Measurements from ENCODE around the gene IVNS1ABP. TPM values are rescaled to one million over a fixed set of nuclear protein-coding genes. Genes with fewer than 3 reads are reported as not detected.
"Not testable (repeated sequence)": the region's sequence is repeated elsewhere in the genome, so short reads cannot be mapped to it uniquely, and the experiment has no call there.

Gene IVNS1ABP
- total RNA-seq, 1 donor from 2014 or later, result 201 TPM

DNA sequence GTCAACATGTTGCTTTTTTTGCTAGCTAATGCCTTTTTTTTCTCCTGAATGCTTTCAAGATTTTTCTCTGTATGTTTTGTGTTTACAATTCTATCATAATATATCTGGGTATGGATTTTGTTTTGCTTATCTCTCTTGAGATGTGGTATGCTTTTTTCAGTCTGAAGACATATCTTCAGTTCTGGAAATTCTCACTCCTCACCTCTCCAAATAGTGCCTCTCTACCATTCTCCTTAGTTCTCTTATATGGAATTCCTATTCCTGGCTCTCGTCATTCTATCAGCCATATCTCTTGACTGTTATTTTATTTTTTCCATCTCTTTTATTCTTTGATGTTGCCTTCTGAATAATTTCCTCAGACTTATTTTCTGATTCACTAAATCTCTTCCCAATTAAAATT is 58.4 kb downstream of the IVNS1ABP start:
- DNase-seq (ENCODE audit: low spot score, unreplicated experiment), result no peak
- TF ChIP-seq, protein P1, sequence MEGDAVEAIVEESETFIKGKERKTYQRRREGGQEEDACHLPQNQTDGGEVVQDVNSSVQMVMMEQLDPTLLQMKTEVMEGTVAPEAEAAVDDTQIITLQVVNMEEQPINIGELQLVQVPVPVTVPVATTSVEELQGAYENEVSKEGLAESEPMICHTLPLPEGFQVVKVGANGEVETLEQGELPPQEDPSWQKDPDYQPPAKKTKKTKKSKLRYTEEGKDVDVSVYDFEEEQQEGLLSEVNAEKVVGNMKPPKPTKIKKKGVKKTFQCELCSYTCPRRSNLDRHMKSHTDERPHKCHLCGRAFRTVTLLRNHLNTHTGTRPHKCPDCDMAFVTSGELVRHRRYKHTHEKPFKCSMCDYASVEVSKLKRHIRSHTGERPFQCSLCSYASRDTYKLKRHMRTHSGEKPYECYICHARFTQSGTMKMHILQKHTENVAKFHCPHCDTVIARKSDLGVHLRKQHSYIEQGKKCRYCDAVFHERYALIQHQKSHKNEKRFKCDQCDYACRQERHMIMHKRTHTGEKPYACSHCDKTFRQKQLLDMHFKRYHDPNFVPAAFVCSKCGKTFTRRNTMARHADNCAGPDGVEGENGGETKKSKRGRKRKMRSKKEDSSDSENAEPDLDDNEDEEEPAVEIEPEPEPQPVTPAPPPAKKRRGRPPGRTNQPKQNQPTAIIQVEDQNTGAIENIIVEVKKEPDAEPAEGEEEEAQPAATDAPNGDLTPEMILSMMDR (IDR thresholded peaks at IDR 0.05; ENCODE audit: unreplicated experiment), result no peak
- peaks cover 3% of the 10 kb centered on the region for H3K9me3 Mint-ChIP-seq (ENCODE audit: low read depth)
- H3K4me3 Mint-ChIP-seq (ENCODE audit: low read depth), result no peak overlapping the region
- H3K27me3 Mint-ChIP-seq, result no peaks in the 10 kb centered on the region
- peaks cover 2% of the 10 kb centered on the region for H3K4me1 Mint-ChIP-seq (ENCODE audit: low read depth)
- H3K27ac Mint-ChIP-seq, result no peak overlapping the region
- H3K36me3 Mint-ChIP-seq (ENCODE audit: insufficient read depth), result peaks cover 2% of the 10 kb centered on the region

GRCh38 chr1:185257950-185258208 is 59.2 kb downstream of the IVNS1ABP start:
- H3K9me3 Mint-ChIP-seq (ENCODE audit: low read depth), result peaks cover 3% of the 10 kb centered on the region
- TF ChIP-seq, protein P1 (IDR thresholded peaks at IDR 0.05; ENCODE audit: unreplicated experiment), result no peak
- H3K36me3 Mint-ChIP-seq (ENCODE audit: insufficient read depth), result peaks cover 2% of the 10 kb centered on the region
- no peaks in the 10 kb centered on the region for H3K27me3 Mint-ChIP-seq
- no peak for DNase-seq (ENCODE audit: low spot score, unreplicated experiment)
- no peak overlapping the region for H3K4me3 Mint-ChIP-seq (ENCODE audit: low read depth)
- no peak overlapping the region for H3K27ac Mint-ChIP-seq
- peaks cover 2% of the 10 kb centered on the region for H3K4me1 Mint-ChIP-seq (ENCODE audit: low read depth)

- H3K9me3 Mint-ChIP-seq (ENCODE audit: low read depth); H3K4me1 Mint-ChIP-seq (ENCODE audit: low read depth); H3K27me3 Mint-ChIP-seq; H3K27ac Mint-ChIP-seq; H3K4me3 Mint-ChIP-seq (ENCODE audit: low read depth); DNase-seq (ENCODE audit: low spot score, unreplicated experiment); H3K36me3 Mint-ChIP-seq (ENCODE audit: insufficient read depth): not testable (repeated sequence)
These were observed 59.7 kb downstream of the IVNS1ABP start for GRCh38 chr1:185257116-185257949.

- not testable (repeated sequence) for H3K27ac Mint-ChIP-seq; H3K36me3 Mint-ChIP-seq (ENCODE audit: insufficient read depth); H3K9me3 Mint-ChIP-seq (ENCODE audit: low read depth)
These were observed 61.4 kb downstream of the IVNS1ABP start for GRCh38 chr1:185255595-185255994.

GRCh38 chr1:185252404-185252803 is 64.6 kb downstream of the IVNS1ABP start:
- not testable (repeated sequence) for H3K27me3 Mint-ChIP-seq; H3K4me1 Mint-ChIP-seq (ENCODE audit: low read depth); H3K4me3 Mint-ChIP-seq (ENCODE audit: low read depth); DNase-seq (ENCODE audit: low spot score, unreplicated experiment); H3K27ac Mint-ChIP-seq; H3K36me3 Mint-ChIP-seq (ENCODE audit: insufficient read depth); H3K9me3 Mint-ChIP-seq (ENCODE audit: low read depth)

More at GRCh38 chr1:185255595-185255994, 61.4 kb downstream of the IVNS1ABP start:
- H3K4me3 Mint-ChIP-seq (ENCODE audit: low read depth); DNase-seq (ENCODE audit: low spot score, unreplicated experiment); H3K27me3 Mint-ChIP-seq; H3K4me1 Mint-ChIP-seq (ENCODE audit: low read depth): not testable (repeated sequence)

GRCh38 chr1:185251928-185252327 is 65.1 kb downstream of the IVNS1ABP start:
- H3K36me3 Mint-ChIP-seq (ENCODE audit: insufficient read depth); DNase-seq (ENCODE audit: low spot score, unreplicated experiment); H3K4me1 Mint-ChIP-seq (ENCODE audit: low read depth); H3K27ac Mint-ChIP-seq; H3K4me3 Mint-ChIP-seq (ENCODE audit: low read depth); H3K27me3 Mint-ChIP-seq; H3K9me3 Mint-ChIP-seq (ENCODE audit: low read depth): not testable (repeated sequence)

GRCh38 chr1:185250063-185250462 is 67.0 kb downstream of the IVNS1ABP start:
- Mint-ChIP-seq H3K27ac (no peak overlapping the region), H3K9me3 (ENCODE audit: low read depth) (peaks cover 3% of the 10 kb centered on the region), H3K36me3 (ENCODE audit: insufficient read depth) (peaks cover 3% of the 10 kb centered on the region), H3K27me3 (no peaks in the 10 kb centered on the region), H3K4me3 (ENCODE audit: low read depth) (no peak overlapping the region), H3K4me1 (ENCODE audit: low read depth) (no peaks in the 10 kb centered on the region)
- TF ChIP-seq, protein P1 (IDR thresholded peaks at IDR 0.05; ENCODE audit: unreplicated experiment), result no peak
- DNase-seq (ENCODE audit: low spot score, unreplicated experiment), result no peak
